HG02885 (cell line): ENCODE measurements around the gene LMBRD2.
"Not testable (repeated sequence)": the region's sequence is repeated elsewhere in the genome, so short reads cannot be mapped to it uniquely, and the experiment has no call there.

Source experiments
- ATAC-seq: cut with Tn5 transposase; IDR thresholded peaks from one replicate; pipeline ENCODE4 v1.9.1; 2021; ENCODE audit warnings: mild to moderate bottlenecking; ENCODE audit not compliant: unreplicated experiment, poor library complexity

The LMBRD2 gene

GRCh38 chr5:36162810-36163486 lies 11.3 kb upstream of the LMBRD2 start:
- no peak for ATAC-seq

DNA sequence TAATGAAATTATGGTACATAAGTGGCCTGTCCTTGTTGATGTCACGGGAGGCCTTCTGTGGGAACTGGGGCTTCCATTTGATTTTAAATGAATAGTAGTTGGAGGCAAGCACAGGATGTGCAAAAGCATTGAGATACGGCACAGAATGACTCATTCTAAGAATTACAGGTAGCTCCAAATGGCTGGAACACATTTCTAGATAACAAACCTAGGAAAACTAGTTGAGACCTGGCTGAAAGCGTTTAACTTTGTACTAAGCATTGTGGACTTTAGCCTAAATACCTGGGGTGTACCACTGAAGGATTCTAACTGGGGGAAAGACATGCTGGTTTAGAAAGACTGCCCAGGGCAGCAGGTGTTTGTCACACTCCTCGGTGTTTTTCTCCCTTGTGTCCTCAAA lies 9.7 kb upstream of the LMBRD2 start:
- no peak for ATAC-seq

DNA sequence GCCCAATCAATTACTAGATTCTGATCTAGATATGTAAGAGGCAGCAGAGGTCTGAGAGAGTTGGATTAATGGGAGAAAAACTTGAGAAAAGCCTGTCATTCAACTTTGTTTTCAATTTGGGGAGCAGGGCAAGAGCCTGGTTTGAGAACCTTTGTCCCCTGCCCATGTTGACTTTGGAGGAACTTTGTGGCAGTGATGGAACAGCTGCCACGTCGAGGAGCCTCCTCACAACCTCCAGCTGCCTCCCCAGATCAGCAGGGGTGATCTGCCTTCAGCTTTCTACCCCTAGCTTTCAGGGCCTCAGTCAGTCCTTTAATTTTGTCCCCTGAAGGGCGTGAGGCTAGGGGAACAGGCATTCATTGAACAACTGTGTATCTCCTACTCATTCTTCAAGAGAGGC lies 8.9 kb upstream of the LMBRD2 start:
- no peak for ATAC-seq

DNA sequence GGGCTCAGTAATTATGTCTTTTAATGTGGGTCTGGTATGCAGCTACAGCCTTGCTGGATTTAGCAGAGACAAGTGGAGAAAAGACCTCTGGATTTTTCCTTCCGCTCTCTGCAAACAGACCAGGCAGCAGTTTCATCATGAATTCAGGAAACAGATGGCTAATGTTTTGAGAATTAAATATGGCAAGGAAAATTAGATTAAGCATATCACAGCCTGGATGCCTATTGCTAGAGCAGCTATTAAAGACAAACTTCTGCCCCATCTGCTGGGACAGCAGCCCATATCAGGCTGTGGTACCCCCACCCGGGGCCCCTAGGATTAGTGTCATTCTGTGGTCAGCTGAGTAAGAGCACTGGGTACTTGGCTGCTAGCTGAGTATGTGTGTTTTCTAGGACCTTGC lies 6.5 kb upstream of the LMBRD2 start:
- ATAC-seq: no peak

DNA sequence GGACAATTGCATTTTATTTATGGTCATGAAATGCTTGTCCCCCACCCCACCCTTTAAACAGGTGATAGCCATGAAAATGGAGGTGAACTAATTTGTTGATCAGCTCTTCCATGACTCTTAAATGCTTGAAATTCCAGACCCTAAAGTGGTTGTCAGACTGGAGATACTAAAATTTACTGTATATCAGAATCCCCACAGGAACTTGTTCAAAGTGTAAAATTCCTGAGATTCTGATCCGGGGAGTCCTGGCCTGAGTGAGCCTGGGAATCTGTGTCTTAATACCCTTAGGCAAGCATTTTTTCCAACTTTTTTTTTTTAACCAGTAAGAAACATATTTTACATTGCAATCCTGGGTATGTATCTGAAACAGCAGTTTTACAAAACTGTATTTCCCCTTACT lies 4.9 kb upstream of the LMBRD2 start:
- ATAC-seq: no peak

GRCh38 chr5:36156121-36156601 lies 4.5 kb upstream of the LMBRD2 start:
- no peak for ATAC-seq

GRCh38 chr5:36155291-36155690 lies 3.6 kb upstream of the LMBRD2 start:
- no peak for ATAC-seq

DNA sequence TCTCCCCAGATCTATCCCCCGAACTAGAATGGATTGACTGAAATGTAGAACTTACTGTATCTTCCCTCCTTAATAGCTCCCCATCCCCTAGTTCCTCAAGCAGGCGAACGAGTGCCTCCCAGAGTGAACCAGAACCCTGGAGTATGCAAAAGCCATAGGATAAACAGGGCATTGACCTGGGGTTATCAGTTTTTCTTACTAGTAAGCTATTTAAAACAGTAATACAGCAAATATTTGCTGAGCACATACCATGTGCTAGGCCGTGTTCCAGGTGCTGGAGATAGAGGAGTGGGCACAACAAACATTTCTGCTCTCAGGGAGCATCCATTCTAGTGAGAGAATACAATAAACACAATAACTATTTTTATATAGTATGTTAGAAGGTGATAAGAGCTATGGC lies 2.0 kb upstream of the LMBRD2 start:
- no peak for ATAC-seq

DNA sequence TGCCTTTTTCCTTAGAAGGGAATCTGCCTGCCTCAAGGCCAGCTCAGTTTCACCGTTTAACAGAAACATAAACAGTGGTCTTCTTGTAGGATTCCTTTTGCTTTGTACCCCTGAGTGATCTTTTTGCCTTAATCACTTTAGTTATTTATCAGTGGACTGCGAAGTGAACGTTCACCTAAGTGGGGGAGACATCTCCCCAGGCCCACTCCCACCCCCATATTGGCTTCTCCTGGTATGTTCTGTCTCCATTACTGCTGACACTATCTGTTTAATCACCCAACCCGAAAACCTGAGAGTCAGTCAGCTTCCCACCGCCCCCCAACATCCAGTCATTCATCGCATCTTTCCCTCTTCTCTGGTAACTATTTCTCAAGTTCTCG lies 1.6 kb upstream of the LMBRD2 start:
- ATAC-seq: no peak

- ATAC-seq: peak; percentile 0
These were observed 924 bp upstream of the LMBRD2 start for GRCh38 chr5:36152324-36153297.

GRCh38 chr5:36150676-36151433 lies 832 bp downstream of the LMBRD2 start:
- ATAC-seq: peak; percentile 37

DNA sequence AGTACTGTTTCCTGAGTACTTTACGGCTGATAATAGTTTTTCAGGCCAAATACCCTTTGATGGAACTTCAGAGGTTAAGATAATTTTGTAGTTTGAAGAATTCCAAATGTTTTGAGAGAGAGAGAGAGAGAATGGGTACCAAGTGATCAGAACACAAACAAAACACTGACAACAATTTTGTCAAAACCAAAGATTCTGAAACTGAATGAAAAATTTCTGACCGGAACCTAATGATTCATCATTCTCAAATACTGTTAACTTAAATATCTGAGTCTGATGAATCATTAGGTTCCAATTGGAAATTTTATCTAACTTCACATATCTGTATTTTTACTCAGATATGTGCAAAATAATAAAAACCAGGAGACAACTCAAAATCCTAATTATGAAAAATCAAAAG lies 4.0 kb downstream of the LMBRD2 start:
- ATAC-seq: no peak

DNA sequence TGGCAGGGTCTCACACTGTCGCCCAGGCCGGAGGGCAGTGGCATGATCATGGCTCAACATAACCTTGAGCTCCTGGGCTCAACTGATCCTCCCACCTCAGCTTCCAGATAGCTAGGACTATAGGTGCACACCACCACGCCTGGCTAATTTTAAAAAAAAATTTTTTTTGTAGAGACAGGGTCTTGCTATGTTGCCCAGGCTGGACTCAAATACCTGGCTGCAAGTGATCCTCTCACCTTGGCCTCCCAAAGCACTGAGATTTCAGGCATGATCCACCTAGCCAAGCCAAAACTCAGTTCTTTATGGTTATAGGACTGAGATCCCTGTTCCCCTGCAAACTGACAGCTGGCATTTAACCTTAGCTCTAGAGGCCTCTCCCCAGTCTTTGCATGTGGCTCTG lies 5.3 kb downstream of the LMBRD2 start:
- no peak for ATAC-seq

DNA sequence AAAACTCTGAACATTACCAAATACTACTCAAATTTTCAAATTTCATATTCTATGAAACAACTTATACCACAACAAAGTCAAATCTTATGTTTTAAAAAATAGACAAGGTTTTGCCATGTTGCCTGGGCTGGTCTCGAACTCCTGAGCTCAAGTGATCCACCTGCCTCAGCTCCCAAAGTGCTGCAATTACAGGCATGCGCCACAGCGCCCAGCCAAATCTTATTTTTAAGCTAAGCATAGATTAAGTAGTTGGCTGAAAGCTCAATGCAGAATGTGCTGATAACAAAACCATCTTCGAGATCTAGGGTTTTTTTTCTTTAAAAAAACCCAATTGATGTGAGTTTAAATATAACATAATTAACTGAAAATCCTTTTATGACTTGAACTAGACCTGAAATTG lies 6.4 kb downstream of the LMBRD2 start:
- no peak for ATAC-seq

DNA sequence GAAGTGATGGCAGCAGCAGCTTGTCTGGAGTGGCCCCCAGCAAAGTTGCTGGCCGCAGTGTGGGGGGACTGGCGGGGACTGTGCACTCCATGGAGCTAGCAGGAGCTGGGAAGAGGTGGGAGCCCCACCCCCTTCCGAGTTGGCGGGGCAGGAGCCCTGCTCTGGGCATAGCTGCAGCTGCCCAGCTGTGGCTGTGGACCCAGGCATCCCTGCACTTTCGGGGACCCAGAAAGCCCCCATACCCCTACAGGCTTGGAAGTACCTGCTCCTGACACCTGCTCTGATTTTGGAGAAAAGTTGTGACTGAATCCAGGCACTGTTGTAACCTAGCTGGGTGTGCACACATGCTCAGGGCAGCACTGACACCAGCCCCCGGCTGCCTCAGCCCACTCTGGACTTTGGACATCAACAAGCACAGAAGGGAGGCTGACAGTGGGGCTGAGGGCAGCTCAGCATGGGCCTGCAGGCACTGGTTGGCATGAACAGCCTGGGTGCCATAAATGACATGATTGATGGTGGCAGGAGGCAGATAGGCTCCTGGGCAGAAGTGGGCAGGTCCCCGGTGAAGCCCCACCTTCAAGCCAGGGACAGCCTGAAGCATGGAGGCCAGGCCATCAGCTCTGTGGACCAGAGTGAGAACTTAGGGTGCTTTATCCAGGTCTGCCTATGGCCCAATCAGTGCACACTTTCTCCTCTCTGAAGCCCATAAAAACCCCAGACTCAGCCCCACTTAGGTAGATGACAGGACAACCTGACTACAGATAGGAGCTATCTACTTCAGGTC lies 12.6 kb downstream of the LMBRD2 start:
- no peak for ATAC-seq

DNA sequence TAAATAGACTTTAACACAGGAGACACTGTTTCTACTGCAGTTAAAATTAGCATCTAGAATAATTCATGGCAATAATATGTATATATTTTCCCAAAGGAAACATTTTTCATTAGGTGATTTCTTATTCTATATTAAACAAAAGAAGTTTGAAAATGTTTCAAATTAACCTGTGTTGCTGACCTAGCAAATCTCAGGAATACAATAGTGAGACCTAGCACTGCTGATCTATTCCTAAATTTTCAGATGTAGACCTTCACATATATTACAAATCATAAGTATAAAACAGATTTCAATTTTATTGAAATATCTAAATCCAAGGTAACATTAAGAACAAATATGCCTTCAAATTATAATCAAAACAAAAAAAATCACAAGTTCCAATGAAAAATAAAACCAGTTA lies 15.1 kb downstream of the LMBRD2 start:
- no peak for ATAC-seq

DNA sequence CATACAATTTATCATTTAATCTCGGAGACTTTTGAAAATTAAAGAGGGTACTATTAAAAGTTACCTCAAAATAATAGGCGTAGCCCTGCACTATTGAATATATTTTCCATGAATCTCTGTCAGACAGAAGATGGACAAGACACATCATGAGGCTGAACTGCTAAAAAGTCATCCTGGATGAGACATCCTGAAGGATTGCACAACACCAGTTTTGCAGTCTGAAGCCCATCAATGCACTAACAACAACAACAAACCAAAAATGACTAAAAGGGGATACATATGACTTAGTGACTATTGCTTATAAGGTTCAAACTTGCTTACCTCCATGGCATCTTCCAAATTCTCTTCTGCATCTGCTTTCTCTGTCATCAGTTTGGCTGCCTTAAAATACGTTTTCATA lies 15.7 kb downstream of the LMBRD2 start:
- ATAC-seq: no peak

DNA sequence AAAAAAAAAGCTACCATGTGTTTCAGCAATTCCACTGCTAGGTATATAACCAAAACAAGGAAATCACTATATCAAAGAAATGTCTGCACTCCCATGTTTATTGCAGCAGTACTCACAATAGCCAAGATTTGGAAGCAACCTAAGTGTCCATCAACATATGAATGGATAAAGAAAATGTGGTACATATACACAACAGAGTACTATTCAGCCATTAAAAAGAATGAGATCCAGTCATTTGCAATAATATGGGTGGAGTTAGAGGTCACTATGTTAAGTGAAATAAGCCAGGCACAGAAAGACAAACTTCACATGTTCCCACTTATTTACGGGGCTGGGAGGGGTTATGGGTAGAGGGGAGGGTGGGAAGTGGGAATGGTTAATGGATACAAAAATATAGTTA lies 18.7 kb downstream of the LMBRD2 start:
- ATAC-seq: not testable (repeated sequence)

DNA sequence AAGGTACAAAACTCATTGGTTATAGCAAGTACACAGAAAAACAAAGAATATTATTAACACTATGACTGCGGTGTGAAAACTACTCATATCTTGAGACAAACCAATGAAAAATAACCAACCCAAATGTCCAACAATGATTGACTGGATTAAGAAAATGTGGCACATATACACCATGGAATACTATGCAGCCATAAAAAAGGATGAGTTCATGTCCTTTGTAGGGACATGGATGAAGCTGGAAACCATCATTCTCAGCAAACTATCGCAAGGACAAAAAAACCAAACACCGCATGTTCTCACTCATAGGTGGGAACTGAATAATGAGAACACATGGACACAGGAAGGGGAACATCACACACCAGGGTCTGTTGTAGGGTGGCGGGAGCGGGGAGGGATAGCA lies 22.0 kb downstream of the LMBRD2 start:
- ATAC-seq: not testable (repeated sequence)

DNA sequence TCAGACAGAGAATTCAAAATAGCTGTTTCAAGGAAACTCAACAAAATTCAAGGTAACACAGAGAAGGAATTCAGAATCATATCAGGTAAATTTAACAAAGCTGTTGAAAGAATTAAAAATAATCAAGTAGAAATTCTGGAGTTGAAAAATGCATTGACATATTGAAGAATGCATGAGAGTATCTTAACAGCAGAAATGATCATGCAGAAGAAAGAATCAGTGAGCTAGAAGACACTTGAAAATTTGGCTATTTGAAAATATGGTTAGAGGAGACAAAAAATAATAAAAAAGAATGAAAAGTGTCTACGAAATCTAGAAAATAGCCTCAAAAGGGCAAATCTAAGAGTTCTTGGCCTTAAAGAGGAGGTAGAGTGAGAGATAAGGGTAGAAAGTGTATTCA lies 22.9 kb downstream of the LMBRD2 start:
- no peak for ATAC-seq
